GM12878 (cell line): ENCODE measurements around the gene CEP250. TPM values are rescaled to one million over a fixed set of nuclear protein-coding genes. Genes with fewer than 3 reads are reported as not detected.

Experiments
- ATAC-seq: fragments of 200-7000 bp; cut with Tn5 transposase; 3 replicates; pipeline ENCODE4 v1.9.1; 2020; ENCODE audit warnings: mild to moderate bottlenecking, moderate library complexity
- BruUV-seq: library from RNA; stranded (reverse); fragments of 400-500 nt; replicated peaks from 2 replicates; lab custom pipeline; 2021; lab: Mats Ljungman, UMichigan
- CTCF ChIA-PET: fragments of 300-600 bp; sonication (Branson Sonifier 250); formaldehyde crosslinking; extraction: SDS; loops from one replicate; lab custom pipeline; 2021; ENCODE audit warnings: inconsistent platforms; lab: Yijun Ruan, JAX
- POLR2A ChIA-PET: fragments of 350-600 bp; formaldehyde crosslinking; extraction: SDS; loops from one replicate; lab custom pipeline; 2021; ENCODE audit warnings: inconsistent platforms; lab: Charles Lee
- RAD21 ChIA-PET: fragments of 300-600 bp; sonication (Branson Sonifier 250); formaldehyde crosslinking; loops from one replicate; lab custom pipeline; 2023; ENCODE audit warnings: antibody characterized with exemption; ENCODE audit not compliant: unreplicated experiment; lab: Charles Lee
- SMC1A ChIA-PET: fragments of 300-600 bp; sonication (Branson Sonifier 250); formaldehyde crosslinking; loops from one replicate; lab custom pipeline; 2023; ENCODE audit not compliant: unreplicated experiment, uncharacterized antibody; lab: Charles Lee
- DNase-seq: peaks from one replicate; pipeline ENCODE4 v3.0.0-alpha.2; 2011; ENCODE audit warnings: low read depth, low spot score
- FAIRE-seq: peaks from 3 replicates; lab custom pipeline; 2011; peaks lifted over from hg19 to GRCh38; lab: Jason Lieb, UNC
- H2AFZ ChIP-seq: 2 replicates; pipeline ENCODE4 v1.6.0; 2011; ENCODE audit warnings: low read depth, low read length, control low read depth; ENCODE audit not compliant: control insufficient read depth
- H3K27ac ChIP-seq: 2 replicates; pipeline ENCODE4 v1.5.1; 2011; ENCODE audit warnings: control low read depth; ENCODE audit not compliant: control insufficient read depth, insufficient read depth
- H3K27me3 ChIP-seq, 2 experiments: replicated peaks in 1 of 2; 2 replicates each; pipeline versions ENCODE4 v1.6.0 to v1.6.1; 2011; ENCODE audit warnings: low read length in 1 of 2; ENCODE audit not compliant: control insufficient read depth in 2 of 2, insufficient read depth in 2 of 2
- H3K36me3 ChIP-seq, 2 experiments: 2 replicates each; pipeline ENCODE4 v1.5.1; 2011; ENCODE audit warnings: low read length in 1 of 2; ENCODE audit not compliant: control insufficient read depth in 2 of 2, insufficient read depth in 2 of 2
- H3K4me1 ChIP-seq: 2 replicates; pipeline ENCODE4 v1.6.1; 2011; ENCODE audit warnings: mild to moderate bottlenecking, low read length, moderate library complexity, mixed read lengths; ENCODE audit not compliant: control insufficient read depth, insufficient read depth
- H3K4me2 ChIP-seq: 2 replicates; pipeline ENCODE4 v1.6.0; 2011; ENCODE audit warnings: control low read depth; ENCODE audit not compliant: control insufficient read depth, insufficient read depth
- H3K4me3 ChIP-seq: fragments of 200-600 bp; sonication (generic); 2 replicates; pipeline ENCODE4 v1.5.1; 2016
- H3K79me2 ChIP-seq: 2 replicates; pipeline ENCODE4 v1.6.0; 2011; ENCODE audit warnings: low read length; ENCODE audit not compliant: control insufficient read depth, insufficient read depth
- H3K9ac ChIP-seq: 2 replicates; pipeline ENCODE4 v1.8.0; 2011; ENCODE audit warnings: low read length, control low read depth, mixed read lengths; ENCODE audit not compliant: control insufficient read depth, insufficient read depth
- H3K9me3 ChIP-seq: replicated peaks from 3 replicates; pipeline ENCODE4 v1.5.1; 2011; ENCODE audit warnings: mild to moderate bottlenecking, low read length; ENCODE audit not compliant: control insufficient read depth, insufficient read depth
- H4K20me1 ChIP-seq: 2 replicates; pipeline ENCODE4 v1.6.0; 2011; ENCODE audit not compliant: control insufficient read depth, insufficient read depth
- BCL3 ChIP-seq: IDR thresholded peaks from 2 replicates; pipeline ENCODE4 v1.6.1; 2011; ENCODE audit warnings: borderline replicate concordance, low read depth, mild to moderate bottlenecking, moderate library complexity, low read length; ENCODE audit not compliant: insufficient read depth, poor library complexity, severe bottlenecking
- E4F1 ChIP-seq: fragments of 450-650 bp; IDR thresholded peaks from 2 replicates; pipeline ENCODE4 v1.6.1; 2018; ENCODE audit warnings: borderline replicate concordance, mild to moderate bottlenecking; ENCODE audit not compliant: partially characterized antibody
- ETV6 ChIP-seq, 2 experiments: fragments of 450-650 bp in 1 of 2; IDR thresholded peaks in 1 of 2; conservative IDR thresholded peaks in 1 of 2; 2 replicates each; pipeline ENCODE4 v1.6.1; 2014; ENCODE audit warnings: antibody characterized with exemption in 1 of 2, borderline replicate concordance in 1 of 2, low read depth in 1 of 2, mild to moderate bottlenecking in 1 of 2, moderate library complexity in 1 of 2
- HDGF ChIP-seq: fragments of 450-650 bp; IDR thresholded peaks from 2 replicates; pipeline ENCODE4 v1.6.1; 2016; ENCODE audit warnings: antibody characterized with exemption
- NFIC ChIP-seq: IDR thresholded peaks from 2 replicates; pipeline ENCODE4 v1.6.1; 2012; ENCODE audit warnings: low read depth, mild to moderate bottlenecking, inconsistent platforms, low read length, moderate library complexity
- NRF1 ChIP-seq: conservative IDR thresholded peaks from 2 replicates; pipeline ENCODE4 v1.6.1; 2011; ENCODE audit warnings: mild to moderate bottlenecking, low read depth, low read length, improper control_type of control experiment
- PBX3 ChIP-seq: IDR thresholded peaks from 2 replicates; pipeline ENCODE4 v1.6.1; 2011; ENCODE audit warnings: mild to moderate bottlenecking, low read depth, low read length, moderate library complexity; ENCODE audit not compliant: insufficient replicate concordance
- SIX5 ChIP-seq: IDR thresholded peaks from 2 replicates; pipeline ENCODE4 v1.6.1; 2011; ENCODE audit warnings: mild to moderate bottlenecking, low read depth, low read length, moderate library complexity; ENCODE audit not compliant: severe bottlenecking
- SKIL ChIP-seq: fragments of 450-650 bp; IDR thresholded peaks from 2 replicates; pipeline ENCODE4 v1.6.1; 2017; ENCODE audit warnings: mild to moderate bottlenecking, low read depth, inconsistent platforms; ENCODE audit not compliant: poor library complexity, severe bottlenecking
- TAF1 ChIP-seq: IDR thresholded peaks from 2 replicates; pipeline ENCODE4 v1.6.1; 2011; ENCODE audit warnings: mild to moderate bottlenecking, low read depth, low read length, borderline replicate concordance
- TARDBP ChIP-seq: IDR thresholded peaks from 2 replicates; pipeline ENCODE4 v1.6.1; 2016; ENCODE audit warnings: borderline replicate concordance
- WGBS: methylation state at CpG from one replicate; pipeline ENCODE4 v1.1.6; 2016; ENCODE audit warnings: low lambda C conversion rate; ENCODE audit not compliant: insufficient replicate concordance, insufficient coverage; ENCODE audit errors: missing lambda C conversion rate; 5-methylcytosine and 5-hydroxymethylcytosine counted together
- in situ Hi-C: fragments of 300-500 bp; cut with MboI; formaldehyde crosslinking; loops from 9 replicates; pipeline ENCODE4 v1.14.3; 2018; ENCODE audit warnings: mixed read lengths
- intact Hi-C: fragments of 100-400 bp; cut with micrococcal nuclease; formaldehyde crosslinking; loops from one replicate; pipeline ENCODE4 v1.14.2; 2022; ENCODE audit not compliant: unreplicated experiment
- polyA plus RNA-seq, 11 experiments: library from polyadenylated mRNA; depleted of rRNA in 4 of 11; unstranded in 6 of 11; stranded (reverse) in 5 of 11; fragments of >200 nt; fragmentation: Nextera tagmentation in 4 of 11; fragmentation: Illumina TruSeq in 1 of 11; extraction: Ambion mirVana in 4 of 11; extraction: Trizol in 1 of 11; gene quantifications; 1 replicate in 1 of 11; 2 replicates in 10 of 11; pipeline versions ENCODE4 v1.2.1 to v1.2.3, GENCODE V29; 2011 to 2016; ENCODE audit warnings: inconsistent platforms in 2 of 11, missing spikeins in 2 of 11, low read depth in 1 of 11
- total RNA-seq, 4 experiments: library from RNA; depleted of rRNA in 3 of 4; stranded (reverse); fragments of >200 nt in 3 of 4; fragmentation: Illumina TruSeq in 1 of 4; extraction: Trizol in 1 of 4; gene quantifications; 2 replicates each; pipeline versions ENCODE4 v1.2.1 to v1.2.3, GENCODE V29; 2013 to 2021

CEP250 gene
- total and polyA plus RNA-seq, 10 of the 15 experiments (the other 5 are each of a cell fraction or from before 2014, with no cell fraction given): 2.4 to 41.6 (median 25.7) TPM

- TF ChIP-seq BCL3: no peak
These were observed 53.3 kb downstream of the CEP250 start (continued) for GRCh38 chr20:35508493-35509218.

GRCh38 chr20:35510951-35511735 lies 55.7 kb downstream of the CEP250 start:
- in situ Hi-C loops: no loop called here
- WGBS: 95% methylated on average over 11 of the region's 12 CpGs
- no peak overlapping the region for H3K27ac ChIP-seq
- H3K9me3 ChIP-seq: no peaks in the 10 kb centered on the region
- intact Hi-C loops: no loop called here
- H3K4me2 ChIP-seq: no peak overlapping the region
- H3K27me3 ChIP-seq: no peaks in the 10 kb centered on the region
- no peak for DNase-seq
- FAIRE-seq: no peak
- no peak overlapping the region for H2AFZ ChIP-seq
- ChIA-PET SMC1A (interaction anchor here (1.2 kb wide), 2 partner anchors 10 to 53 kb away, joined by 3 read pairs; no protein-coding TSS in a partner anchor), POLR2A (interaction anchor here (0.6 kb wide), 1 partner anchor 325 kb away, joined by 3 read pairs; no protein-coding TSS in a partner anchor), CTCF (interaction anchor here (0.6 to 1.9 kb wide), 12 partner anchors 12 to 376 kb away, joined by 3 to 7 read pairs (median 3); partner anchors contain the start of gene C20orf173), RAD21 (interaction anchor here (0.6 kb wide), 1 partner anchor 442 kb away, joined by 3 read pairs; no protein-coding TSS in a partner anchor)
- no peak overlapping the region for H3K9ac ChIP-seq
- H3K4me3 ChIP-seq: no peak overlapping the region
- H3K36me3 ChIP-seq: peaks cover 12 to 16% of the 10 kb centered on the region in 2 experiments
- no peaks in the 10 kb centered on the region for H3K79me2 ChIP-seq
- BruUV-seq: no TSS peak
- peaks cover 6% of the 10 kb centered on the region for H3K4me1 ChIP-seq
- no peak for ATAC-seq
- H4K20me1 ChIP-seq: no peaks in the 10 kb centered on the region; the same call in 1 of the 2 replicates
- no peak for TF ChIP-seq TARDBP
- TF ChIP-seq TAF1: no peak
- no peak for TF ChIP-seq SKIL
- TF ChIP-seq NRF1: no peak
- TF ChIP-seq E4F1: no peak
- no peak for TF ChIP-seq NFIC
- TF ChIP-seq SIX5: no peak
- TF ChIP-seq PBX3: no peak
- no peak for TF ChIP-seq ETV6 (conservative IDR thresholded peaks at IDR 0.05 in 1 of 2, IDR thresholded peaks at IDR 0.05 in 1 of 2; ENCODE audit: borderline replicate concordance in 1 of 2, low read depth in 1 of 2)
- no peak for TF ChIP-seq HDGF
